ENCODE results near the gene SNAP29. TPM values are rescaled to one million over a fixed set of nuclear protein-coding genes. Genes with fewer than 3 reads are reported as not detected.

Gene SNAP29
- total and polyA plus RNA-seq, 2 donors (not counting 3 experiments of a cell fraction or from before 2014, with no cell fraction given) = 16.4 to 26.7 TPM

- no peaks in the 10 kb centered on the region for H4K20me1 ChIP-seq (replicated peaks; ENCODE audit: control insufficient read depth, extremely low read depth, insufficient read depth, low read length)
- H3K4me2 ChIP-seq (ENCODE audit: insufficient read depth, low read length) = no peak overlapping the region
- no peaks in the 10 kb centered on the region for H3K9me1 ChIP-seq (replicated peaks; ENCODE audit: control insufficient read depth, extremely low read depth, insufficient read depth, low read length)
- no peak overlapping the region for H3K27ac ChIP-seq (ENCODE audit: insufficient read depth, low read depth, low read length)
- no peak overlapping the region for H3K9ac ChIP-seq (replicated peaks; ENCODE audit: extremely low read depth, insufficient read depth, low read length)
- FAIRE-seq (no peak), DNase-seq (ENCODE audit: low read depth, low spot score) (no peak)
- no peak overlapping the region for H3K4me3 ChIP-seq (replicated peaks in 1 of 3; ENCODE audit: insufficient read depth in 1 of 3, low read depth in 1 of 3, low read length in 3 of 3)
- H3K36me3 ChIP-seq (ENCODE audit: control insufficient read depth in 2 of 2, extremely low read depth in 1 of 2, insufficient read depth in 2 of 2, low read length in 2 of 2) = peaks cover 2 to 9% of the 10 kb centered on the region in 2 experiments
- TF ChIP-seq GATA2 (IDR thresholded peaks at IDR 0.05; ENCODE audit: insufficient read depth, insufficient read length, low read depth, low read length) (no peak), FOS (IDR thresholded peaks at IDR 0.05; ENCODE audit: borderline replicate concordance, insufficient read depth, low read length) (no peak), POLR2AphosphoS5 (IDR thresholded peaks at IDR 0.05; ENCODE audit: insufficient read depth, low read depth, low read length) (no peak), CTCF (IDR thresholded peaks at IDR 0.05; ENCODE audit: extremely low read depth in 1 of 2, insufficient read depth in 1 of 2, low read depth in 1 of 2, low read length in 2 of 2) (no peak), MYC (IDR thresholded peaks at IDR 0.05; ENCODE audit: low read depth, low read length) (no peak), POLR2A (IDR thresholded peaks at IDR 0.05; ENCODE audit: low read depth, low read length) (no peak), EZH2 (IDR thresholded peaks at IDR 0.05; ENCODE audit: borderline replicate concordance, low read depth, low read length, severe bottlenecking) (no peak), MAX (IDR thresholded peaks at IDR 0.05; ENCODE audit: insufficient read depth, insufficient read length) (no peak), JUN (IDR thresholded peaks at IDR 0.05; ENCODE audit: borderline replicate concordance, insufficient read depth, insufficient read length, low read depth) (no peak)
- intact Hi-C loops (cut with micrococcal nuclease) = no loop called here
- POLR2A ChIA-PET = no interaction called here
- BruUV-seq (replicated peaks) = no TSS peak
- no peaks in the 10 kb centered on the region for H3K4me1 ChIP-seq (ENCODE audit: control insufficient read depth, extremely low read depth, insufficient read depth, low read length)
- H3K79me2 ChIP-seq (ENCODE audit: control insufficient read depth, insufficient read depth, low read length) = no peaks in the 10 kb centered on the region
- no peak overlapping the region for H2AFZ ChIP-seq (ENCODE audit: low read depth, low read length)
- no peaks in the 10 kb centered on the region for H3K27me3 ChIP-seq (ENCODE audit: control insufficient read depth in 2 of 2, insufficient read depth in 2 of 2, low read length in 2 of 2)
- no peaks in the 10 kb centered on the region for H3K9me3 ChIP-seq (replicated peaks; ENCODE audit: control insufficient read depth, insufficient read depth, low read length)
- CTCF ChIA-PET = interaction anchor here (0.7 to 1.4 kb wide), 2 partner anchors 13 to 90 kb away, joined by 3 read pairs; no protein-coding TSS in a partner anchor
- dilution Hi-C loops (cut with MboI; ENCODE audit: extremely low pct_ligation_motif_present, low sequenced_read_pairs) = no loop called here
Measured at GRCh38 chr22:20816559-20816958, 42.2 kb upstream of the SNAP29 start.

All from endothelial cell of umbilical vein (primary cell).